NOMO-1 (cell line): ENCODE data around the gene SLC38A10.

Source experiments
- DNase-seq, 2 experiments: peaks; one replicate each; lab custom pipeline; 2025; ENCODE audit not compliant: unreplicated experiment in 2 of 2; lab: John Stamatoyannopoulos, UW

SLC38A10 gene

DNA sequence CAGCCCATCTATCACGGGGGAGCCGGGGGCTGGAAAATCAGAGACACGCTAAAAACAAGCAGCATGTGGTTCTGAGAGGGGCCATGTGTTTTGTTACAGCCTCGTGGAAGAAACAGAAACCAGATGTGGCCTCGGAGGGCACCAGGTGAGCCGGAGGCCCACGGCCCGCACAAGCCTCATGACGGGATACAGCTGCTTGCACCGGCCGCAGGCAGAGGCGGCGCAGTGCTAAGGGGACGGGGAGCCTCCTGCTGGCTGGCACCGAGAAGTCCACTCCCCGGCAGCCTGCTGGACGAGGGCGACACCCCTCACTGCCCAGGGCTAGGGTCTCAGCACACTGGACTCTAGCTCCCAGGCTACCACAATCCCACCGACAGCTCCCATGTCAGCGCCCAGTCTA lies 36.8 kb downstream of the SLC38A10 start:
- no peak for DNase-seq

DNA sequence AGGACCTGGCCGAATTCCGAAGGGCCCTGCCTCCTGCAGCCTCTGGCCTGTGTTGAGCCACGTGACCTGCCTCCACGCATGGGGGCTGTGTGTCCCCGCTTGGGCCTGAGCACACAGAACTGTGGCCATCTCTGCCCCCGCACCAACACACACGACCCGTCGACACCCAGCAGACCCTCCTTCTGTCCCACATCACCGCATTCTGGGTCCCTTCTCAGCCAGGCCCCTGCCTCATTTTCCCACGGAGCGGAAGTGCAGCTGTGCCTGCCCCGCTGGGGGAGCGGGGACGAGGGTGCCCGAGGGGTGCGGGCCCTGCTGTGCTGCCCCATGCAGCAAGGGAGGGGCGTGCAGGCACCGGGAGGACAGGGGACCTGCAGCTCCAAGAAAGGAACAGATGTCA lies 37.6 kb downstream of the SLC38A10 start:
- no peak for DNase-seq

DNA sequence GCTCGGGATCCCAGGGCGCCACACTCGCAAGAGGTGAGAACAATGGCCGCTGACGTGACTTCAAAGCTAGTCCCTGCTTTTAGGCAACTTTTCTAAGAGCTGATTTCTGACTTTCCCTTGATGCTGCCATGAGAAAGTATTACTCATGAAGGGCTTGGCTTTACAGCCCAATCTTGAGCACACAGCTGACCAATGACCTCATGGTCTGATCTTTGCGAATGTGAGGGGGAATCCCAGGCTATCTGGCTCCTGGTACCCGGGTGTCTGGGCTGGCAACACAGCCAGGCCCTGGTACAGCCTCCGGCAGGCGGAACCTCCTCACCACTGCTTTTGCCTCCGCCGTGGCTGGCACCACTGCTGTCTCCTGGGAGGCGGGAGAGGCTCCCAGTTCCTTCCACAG lies 38.5 kb downstream of the SLC38A10 start:
- DNase-seq, result no peak

DNA sequence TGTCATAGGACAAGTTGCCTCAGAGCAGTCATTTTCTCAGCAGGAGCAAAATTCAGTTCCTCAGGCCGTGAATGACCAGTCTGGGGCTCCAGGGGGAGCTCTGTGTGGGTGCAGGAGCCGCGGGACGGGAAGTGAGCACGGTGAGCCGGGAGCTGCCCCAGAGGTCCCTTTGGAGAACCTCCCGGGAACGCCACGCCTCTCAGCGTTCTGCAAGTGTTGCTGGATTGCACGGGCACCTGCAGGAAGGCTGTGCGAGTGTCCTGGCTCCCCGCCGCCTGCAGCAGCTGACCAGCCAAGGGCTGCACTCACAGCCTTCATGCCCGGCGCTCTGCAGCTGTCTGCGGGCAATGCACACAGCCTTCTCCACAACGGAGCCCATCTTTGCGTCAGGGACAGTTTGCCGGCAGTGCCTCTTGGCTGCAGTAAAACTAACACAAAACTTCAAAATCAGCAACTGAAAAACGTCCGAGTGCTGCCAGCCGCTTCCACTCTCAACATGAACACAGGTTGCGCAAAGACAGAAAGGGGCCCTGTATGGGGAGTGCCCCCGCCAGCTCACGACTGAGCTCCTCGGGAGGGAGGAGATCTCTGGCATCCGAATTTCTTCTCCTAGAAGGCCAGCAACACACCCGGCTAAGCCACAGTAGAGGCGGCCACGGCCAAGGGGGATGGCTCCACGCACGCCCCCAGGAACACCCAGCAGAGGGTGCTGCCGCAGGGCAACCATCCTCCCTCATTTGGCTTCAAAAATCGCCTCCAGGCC lies 40.0 kb downstream of the SLC38A10 start:
- peak; percentile 76 to 83 for DNase-seq

DNA sequence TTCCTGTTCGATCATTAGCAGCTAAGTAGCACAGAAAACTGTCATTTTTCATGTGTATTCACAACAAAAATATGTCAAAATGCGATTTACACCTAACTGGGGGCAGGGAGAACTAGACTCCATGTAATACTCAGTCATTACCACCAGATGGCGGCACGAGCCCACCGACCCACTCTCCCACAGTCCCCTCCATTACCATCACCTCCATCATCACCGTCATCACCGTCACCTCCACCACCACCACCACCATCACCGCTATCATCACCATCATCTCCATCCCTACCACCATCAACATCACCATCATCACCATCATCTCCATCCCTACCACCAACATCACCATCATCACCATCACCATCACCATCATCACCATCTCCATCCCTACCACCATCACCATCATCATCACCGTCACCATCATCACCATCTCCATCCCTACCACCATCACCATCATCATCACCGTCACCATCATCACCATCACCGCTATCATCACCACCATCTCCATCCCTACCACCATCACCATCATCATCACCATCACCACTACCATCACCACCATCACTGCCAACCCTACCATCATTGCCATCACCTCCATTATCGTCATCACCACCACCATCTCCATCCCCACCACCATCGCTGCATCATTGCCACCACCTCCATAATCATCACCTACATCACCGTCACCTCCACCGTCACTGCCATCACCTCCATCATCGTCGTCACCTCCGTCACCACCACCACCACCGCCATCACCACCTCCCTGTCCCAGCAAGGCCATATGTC lies 41.6 kb downstream of the SLC38A10 start:
- DNase-seq, result peak; percentile 13 to 23

DNA sequence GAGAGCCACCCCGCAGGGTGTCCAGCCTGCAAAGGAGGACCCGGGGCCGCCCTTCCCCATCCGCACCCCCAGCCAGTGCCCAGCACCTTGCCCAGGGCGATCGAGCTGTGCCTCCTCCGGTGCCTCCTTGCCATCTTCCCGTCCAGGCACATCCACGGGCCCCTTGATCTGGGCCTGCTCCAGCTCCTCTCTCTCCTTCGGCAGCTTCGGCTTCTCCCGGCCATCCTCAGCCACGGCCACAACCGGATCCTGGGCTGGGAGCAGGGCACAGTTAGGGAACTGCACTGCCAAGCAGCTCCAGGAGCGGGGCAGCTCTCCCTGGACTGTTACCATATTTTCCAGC lies 42.1 kb downstream of the SLC38A10 start:
- no peak for DNase-seq

DNA sequence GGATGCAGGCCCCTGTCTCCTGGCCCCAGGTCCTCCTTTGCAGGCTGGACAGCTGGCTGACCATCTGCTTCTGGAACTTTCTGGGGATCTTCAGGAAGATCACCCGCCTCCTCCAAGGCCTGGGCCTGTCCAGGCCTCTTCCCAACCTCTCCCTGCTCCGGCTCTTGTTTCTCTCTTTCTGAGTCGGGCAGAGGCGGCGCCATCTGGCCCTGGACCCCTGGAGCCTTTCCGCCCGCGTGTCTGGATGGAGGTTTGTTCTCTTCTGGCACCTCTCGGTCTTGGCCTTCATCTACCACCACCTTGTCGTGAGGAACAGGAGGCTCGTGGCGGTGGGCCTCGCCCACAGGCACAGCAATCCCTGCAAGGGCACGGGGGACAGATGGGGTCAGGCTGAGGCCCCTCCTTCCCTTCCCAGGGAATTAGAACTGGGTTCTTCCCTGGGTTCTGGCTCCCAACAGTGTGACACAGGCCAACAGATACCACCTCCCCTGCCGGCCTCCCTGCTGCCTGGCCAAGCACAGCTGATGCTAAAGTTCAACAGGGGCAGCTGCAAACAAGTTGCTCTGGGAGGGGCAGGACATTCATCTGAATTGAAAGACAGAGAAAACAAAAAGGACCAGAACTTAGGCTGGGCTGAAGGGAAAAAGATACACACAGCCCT lies 42.7 kb downstream of the SLC38A10 start:
- no peak for DNase-seq

DNA sequence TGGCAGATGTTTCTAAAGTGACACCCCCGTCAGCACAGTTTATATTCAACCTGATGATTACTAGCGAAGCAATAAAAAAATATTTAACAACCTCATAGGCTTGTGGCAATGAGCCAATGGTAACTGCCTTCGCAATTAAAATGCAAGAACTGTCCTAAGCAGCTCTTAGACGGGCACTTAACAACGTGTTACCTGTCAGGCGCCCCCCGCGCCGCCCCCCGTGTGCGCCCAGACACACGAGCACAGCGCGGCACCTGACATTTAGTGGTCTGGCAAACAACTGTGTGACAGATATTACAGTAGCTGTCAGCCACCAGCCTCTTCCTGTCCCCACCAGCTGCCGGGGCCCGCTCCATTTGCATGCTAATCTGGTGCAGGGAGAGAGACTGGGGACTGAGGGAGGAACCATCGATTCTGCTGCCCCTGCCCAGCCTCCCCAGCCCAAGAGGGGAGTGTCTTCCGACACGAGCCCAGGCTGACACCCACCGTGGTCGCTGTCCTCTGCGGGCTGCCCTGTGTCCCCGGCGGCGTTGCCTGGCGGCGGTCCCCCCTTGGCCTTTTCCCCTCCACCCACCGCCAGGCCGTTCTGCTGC lies 43.3 kb downstream of the SLC38A10 start:
- DNase-seq, result no peak

DNA sequence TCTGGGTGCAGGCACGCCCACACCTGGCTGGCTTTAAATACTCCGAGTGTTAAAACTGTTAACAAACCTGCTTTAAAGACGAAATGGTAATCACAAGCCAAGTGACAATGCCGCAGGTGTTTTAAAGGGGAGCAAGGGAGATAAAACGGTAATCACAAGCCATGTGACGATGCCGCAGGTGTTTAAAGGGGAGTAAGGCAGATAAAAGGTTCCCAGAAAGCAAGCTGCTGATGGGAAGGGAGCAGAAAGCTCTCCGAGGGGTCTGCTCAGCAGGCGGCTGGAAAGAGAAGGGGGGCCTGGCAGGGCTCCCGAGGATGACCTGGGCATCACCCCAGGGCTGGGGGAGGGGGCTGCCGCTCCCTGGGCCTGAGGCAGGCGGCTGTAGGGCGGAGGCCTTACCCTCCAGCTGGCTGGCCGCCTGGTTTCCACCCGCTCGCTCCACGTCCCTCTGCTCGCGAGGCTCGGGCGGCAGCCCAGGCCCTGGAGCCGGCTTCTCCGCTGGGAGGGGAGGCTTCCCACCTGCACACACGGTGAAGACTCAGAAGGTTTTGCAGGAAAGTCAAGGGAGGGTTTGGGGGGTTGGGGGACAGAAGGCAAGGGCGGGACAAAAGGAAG lies 43.9 kb downstream of the SLC38A10 start:
- no peak for DNase-seq

DNA sequence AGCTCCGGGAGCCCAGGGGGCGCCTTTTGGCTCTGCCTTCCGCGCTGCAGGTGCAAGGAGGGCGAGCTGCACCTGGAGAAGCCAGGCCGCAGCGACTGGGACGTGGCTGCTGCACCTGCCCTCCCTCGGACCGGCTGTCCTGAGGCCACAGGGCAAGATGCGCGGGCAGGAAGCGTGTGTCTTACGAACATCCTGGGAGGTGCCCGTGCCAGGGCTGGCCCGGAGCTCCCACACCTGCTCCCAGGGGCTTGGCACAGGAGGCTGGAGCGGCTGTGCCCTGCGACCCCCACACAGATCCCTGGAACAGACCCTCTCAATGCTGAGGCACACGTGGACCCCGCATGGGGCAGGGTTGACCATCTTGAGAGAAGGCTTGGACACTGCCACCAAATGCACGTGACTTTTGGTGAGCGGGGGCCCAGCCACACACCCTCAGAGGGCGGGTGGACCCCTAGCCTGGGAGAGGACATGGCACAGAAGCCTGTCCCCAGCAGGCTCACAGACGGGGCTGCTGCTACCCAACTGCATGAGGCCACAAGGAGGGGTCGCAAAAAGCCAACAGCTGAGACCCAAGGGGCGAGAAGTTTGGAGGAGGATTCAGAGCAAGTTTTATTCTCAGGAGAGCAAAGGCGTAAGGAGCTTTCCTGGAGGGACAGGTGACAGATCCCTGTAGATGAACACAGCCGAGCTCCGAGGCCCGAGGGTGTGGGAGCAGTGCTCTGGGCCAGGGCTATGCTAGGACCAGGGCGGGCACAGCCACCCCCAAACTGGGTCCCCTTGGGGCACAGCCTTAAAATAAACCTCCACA lies 44.6 kb downstream of the SLC38A10 start:
- no peak for DNase-seq

DNA sequence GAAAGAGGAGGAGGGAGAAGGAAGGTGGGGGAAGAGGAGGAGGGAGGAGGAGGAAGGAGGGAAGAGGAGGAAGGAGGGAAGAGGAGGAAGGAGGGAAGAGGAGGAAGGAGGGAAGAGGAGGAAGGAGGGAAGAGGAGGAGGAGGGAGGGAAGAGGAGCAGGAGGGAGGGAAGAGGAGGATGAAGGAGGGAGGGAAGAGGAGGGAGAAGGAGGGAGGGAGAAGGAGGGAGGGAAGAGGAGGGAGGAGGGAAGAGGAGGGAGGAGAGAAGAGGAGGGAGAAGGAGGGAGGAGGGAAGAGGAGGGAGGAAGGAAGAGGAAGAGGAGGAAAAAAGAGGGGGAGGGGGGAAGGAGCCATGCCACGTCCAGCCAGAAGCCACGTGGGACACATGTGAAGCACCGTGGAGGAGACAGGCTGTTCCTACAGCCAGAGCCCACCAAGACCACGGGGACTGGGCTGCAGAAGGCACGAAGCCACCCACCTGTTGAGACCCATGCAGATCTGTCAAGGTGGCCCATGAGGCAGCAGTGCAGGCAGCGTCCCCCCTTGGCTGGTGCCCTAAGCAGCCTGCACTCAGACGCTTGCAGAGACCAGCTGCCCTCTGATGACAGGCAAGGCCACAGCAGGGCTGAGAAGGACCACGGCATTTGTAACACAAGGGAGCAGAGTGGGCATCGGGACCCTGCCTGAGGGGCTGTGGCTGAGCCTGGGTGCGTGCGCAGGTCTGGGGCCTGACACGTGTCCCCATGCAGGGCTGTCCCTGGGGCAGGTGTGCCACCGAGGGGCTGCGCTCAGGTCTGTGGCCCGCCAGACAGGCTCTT lies 45.7 kb downstream of the SLC38A10 start:
- no peak for DNase-seq

DNA sequence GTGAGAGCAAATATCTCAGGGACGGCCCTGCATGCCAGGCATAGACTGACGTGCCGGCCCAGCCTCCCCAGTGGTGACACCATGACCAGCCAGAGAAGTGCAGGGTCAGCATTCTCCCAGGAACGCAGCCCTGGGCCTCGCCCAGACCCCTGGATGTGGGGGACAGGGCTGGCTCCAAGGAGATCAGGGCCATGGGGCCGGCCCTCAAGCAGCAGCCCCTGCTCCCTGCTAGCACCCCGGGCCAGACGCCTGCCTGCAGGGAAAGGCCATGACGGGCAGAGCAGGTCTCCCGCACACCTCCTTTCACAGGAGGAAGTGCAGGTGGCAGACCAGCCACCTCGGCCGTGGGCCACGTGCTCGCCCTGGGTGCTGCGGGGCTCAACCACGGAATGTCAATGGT lies 46.5 kb downstream of the SLC38A10 start:
- no peak for DNase-seq

DNA sequence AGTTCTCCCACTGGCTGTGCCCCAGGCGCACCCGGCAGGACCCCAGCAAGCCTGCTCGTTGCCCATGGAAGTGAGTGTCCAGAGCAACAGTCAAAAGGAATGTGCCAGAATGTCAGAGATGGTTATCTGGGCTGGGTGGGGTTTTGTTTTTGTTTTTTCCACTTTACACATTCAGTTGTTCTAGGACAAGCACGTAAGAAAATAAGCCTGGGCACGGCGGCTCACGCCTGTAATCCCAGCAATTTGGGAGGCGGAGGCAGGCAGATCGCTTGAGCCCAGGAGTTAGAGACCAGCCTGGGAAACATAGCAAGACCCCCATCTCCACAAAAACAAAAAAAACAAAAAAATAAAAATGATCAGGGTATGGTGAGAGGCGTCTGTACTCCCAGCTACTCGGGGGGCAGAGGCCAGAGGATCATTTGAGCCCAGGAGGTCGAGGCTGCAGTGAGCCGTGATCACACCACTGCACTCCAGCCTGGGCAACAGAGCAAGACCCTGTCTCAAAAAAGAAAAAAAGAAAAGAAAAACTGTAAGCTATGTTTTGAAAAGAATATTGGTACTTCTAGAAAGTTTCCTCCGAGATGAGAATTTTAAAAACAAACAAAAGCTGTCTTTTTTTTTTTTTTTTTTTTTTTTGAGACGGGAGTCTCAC lies 47.6 kb downstream of the SLC38A10 start:
- no peak for DNase-seq

DNA sequence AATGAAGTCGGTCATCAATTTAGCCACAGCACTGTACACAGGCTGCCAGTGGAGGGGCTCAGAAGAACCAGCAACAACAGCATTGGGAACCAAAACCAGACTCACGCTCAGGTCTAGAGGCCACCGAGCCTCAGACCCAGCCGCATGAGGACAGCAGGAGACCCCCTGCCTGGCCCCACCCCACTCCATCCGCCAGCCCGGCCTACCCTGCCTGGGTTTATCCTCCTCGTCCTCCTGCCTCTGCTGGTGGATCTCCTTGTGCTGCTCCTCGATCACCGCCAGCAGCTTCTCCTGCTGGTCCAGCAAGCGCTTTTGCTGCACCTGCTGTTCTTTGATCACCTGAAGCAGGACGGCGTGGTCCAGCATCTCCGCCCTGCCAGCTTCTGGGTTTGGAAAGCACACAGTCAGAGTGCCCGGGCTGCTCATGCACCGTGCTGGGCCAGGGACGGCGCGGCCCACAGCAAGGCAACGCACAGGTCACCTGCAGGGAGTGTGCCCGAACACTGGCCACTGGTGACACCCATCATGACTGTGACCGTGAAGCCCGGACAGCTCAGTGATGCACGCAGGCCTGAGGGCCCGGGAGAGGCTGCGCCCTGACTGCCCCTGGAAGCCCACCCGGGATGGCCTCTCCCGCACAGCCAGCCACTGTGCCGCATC lies 48.3 kb downstream of the SLC38A10 start:
- no peak for DNase-seq

DNA sequence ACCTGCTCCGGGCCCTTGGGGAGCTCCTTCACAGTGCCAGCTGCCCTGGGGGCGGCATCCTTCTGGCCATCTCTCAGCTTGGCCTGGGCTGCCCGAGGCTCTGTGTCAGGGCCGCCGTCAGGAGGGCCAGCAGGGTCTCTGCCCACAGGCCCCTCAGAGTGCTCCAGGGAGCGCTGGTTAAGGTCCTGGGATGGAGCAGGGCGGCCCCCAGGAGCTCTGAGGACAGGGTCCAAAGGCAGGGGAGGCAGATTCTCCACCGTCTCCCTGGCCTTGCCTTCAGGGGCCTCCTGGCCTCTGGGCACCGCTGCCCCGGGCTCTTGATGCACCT lies 48.8 kb downstream of the SLC38A10 start:
- no peak for DNase-seq

DNA sequence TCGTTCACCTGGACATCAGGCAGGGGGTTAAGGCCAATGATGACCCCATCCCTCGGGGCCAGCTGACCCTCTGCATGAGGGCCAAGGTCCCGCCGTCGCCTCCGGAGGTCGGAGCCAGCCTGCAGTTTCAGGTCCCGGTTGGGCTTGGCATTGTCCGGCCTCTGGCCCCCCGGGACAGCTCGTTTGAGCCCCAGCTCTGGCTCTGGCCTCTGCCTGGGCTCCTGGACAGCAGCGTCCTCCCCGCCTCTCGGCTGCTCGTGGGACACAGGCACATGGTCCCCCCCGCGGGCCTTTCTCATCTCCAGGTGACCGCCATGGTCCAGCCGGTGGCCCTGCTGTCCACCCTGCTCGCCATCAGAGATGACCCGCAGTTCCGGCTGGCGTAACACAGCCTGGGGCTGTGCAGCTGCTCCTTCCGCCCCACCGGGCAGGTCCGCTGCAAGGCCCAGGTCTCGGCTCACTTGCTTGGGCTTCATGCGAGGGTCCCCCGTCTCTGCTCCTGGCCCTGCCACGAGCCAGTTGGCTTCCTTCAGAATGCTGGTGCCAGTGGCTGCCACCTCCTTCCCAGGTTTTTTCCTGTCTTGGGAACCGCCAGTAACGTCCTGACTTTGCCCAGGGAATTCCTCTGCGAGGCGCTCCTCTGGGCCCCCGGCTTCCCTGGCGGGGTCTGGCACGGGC lies 49.3 kb downstream of the SLC38A10 start:
- DNase-seq, result no peak

DNA sequence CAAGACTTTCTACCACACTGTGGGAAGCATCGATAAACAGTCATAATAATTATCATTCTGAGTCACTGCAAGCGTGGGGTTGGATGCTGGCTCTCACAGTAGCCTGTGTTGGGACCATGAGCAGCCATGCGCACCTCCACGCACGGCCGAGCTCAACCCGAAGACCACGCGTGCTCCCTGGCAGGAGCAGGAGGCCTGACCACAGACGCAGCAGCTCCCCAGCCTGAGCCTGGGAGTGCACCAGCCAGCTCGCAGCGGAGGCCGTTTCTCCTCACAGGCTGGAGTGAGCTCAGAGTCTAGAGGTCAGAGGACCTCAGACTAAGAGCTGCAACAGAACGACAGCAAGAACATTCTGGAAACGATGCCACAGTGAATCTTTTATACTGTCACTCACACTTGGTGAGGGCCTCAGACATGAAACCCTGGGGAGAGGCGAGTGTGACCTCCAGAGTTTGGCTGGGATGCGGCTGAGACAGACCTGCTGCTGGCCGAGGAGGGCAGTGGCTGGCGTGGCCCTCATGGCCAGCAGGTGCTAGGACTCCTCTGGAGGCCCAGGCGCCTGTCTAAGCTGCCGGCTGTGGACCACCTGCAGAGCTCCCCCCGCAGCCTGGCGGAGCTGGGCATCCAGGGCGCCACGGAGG lies 50.0 kb downstream of the SLC38A10 start:
- DNase-seq, result no peak
